Measurements from ENCODE around the gene CCDC127. TPM values are rescaled to one million over a fixed set of nuclear protein-coding genes. Genes with fewer than 3 reads are reported as not detected.

Gene CCDC127
- polyA plus RNA-seq, 3 donors = 1.7 to 4.3 (median 2.4) TPM

GRCh38 chr5:155651-156410 is 62.1 kb downstream of the CCDC127 start:
- WGBS, 3 donors = 76 to 90% (median 88%) methylated on average over 23 of the region's 23 CpGs

GRCh38 chr5:154826-155225 is 63.1 kb downstream of the CCDC127 start:
- H3K27ac ChIP-seq (ENCODE audit: low read depth, low read length) = no peak overlapping the region
- WGBS, 3 donors = 82 to 92% (median 87%) methylated on average over 18 of the region's 18 CpGs

More at GRCh38 chr5:155651-156410, 62.1 kb downstream of the CCDC127 start:
- no peak overlapping the region for H3K27ac ChIP-seq (ENCODE audit: low read depth, low read length)

- 58 to 75% (median 73%) methylated on average over 10 of the region's 10 CpGs for WGBS, 3 donors
- no peak overlapping the region for H3K27ac ChIP-seq (ENCODE audit: low read depth, low read length)
These were observed 63.7 kb downstream of the CCDC127 start for GRCh38 chr5:154236-154635.

- H3K27ac ChIP-seq (ENCODE audit: low read depth, low read length) = no peak overlapping the region
- 68 to 84% (median 74%) methylated on average over 8 of the region's 8 CpGs for WGBS, 3 donors
These were observed 64.7 kb downstream of the CCDC127 start for GRCh38 chr5:153256-153655.

- WGBS, 3 donors = 63 to 97% (median 95%) methylated on average over 6 of the region's 6 CpGs
- H3K27ac ChIP-seq (ENCODE audit: low read depth, low read length) = no peak overlapping the region
These were observed 65.9 kb downstream of the CCDC127 start for GRCh38 chr5:152077-152476.

- 75 to 89% (median 87%) methylated on average over 4 of the region's 4 CpGs for WGBS, 3 donors
- H3K27ac ChIP-seq (ENCODE audit: low read depth, low read length) = no peak overlapping the region
These were observed 67.2 kb downstream of the CCDC127 start for GRCh38 chr5:150746-151145.

GRCh38 chr5:149745-150485 is 68.0 kb downstream of the CCDC127 start:
- WGBS, 3 donors = 65 to 86% (median 86%) methylated on average over 6 of the region's 6 CpGs
- H3K27ac ChIP-seq (ENCODE audit: low read depth, low read length) = no peak overlapping the region

GRCh38 chr5:147751-148150 is 70.2 kb downstream of the CCDC127 start:
- WGBS, 3 donors = 97 to 100% (median 100%) methylated on average over 1 of the region's 1 CpG

More at GRCh38 chr5:147751-148150, 70.2 kb downstream of the CCDC127 start:
- H3K27ac ChIP-seq (ENCODE audit: low read depth, low read length) = no peak overlapping the region

Other genes starting within 250 kb of the CCDC127 start
- under 1 TPM; 0.04 to 0.45 (median 0.15) TPM for gene PLEKHG4B, start 126.0 kb downstream of the CCDC127 start, polyA plus RNA-seq
- not detected for gene LRRC14B, start 26.7 kb downstream of the CCDC127 start, polyA plus RNA-seq
- gene SDHA, start 167 bp upstream of the CCDC127 start, polyA plus RNA-seq = 100 to 1,000 TPM in 2 of 3 donors, 10 to 100 TPM in 1; 64.9 to 146 (median 108) TPM
- gene PDCD6, start 53.5 kb upstream of the CCDC127 start, polyA plus RNA-seq = 100 to 1,000 TPM in 1 of 3 donors, 10 to 100 TPM in 2; 71.2 to 104 (median 95.4) TPM
- gene AHRR, start 103.6 kb upstream of the CCDC127 start, polyA plus RNA-seq = 1 to 10 TPM in 1 of 3 donors, under 1 TPM in 2; 0.11 to 1.5 (median 0.28) TPM
- gene EXOC3, start 225.0 kb upstream of the CCDC127 start, polyA plus RNA-seq = 10 to 100 TPM; 32.4 to 40.8 (median 32.5) TPM